Thoracic aorta (tissue), 2 donors: ENCODE data around the gene ZNF221. TPM values are rescaled to one million over a fixed set of nuclear protein-coding genes. Genes with fewer than 3 reads are reported as not detected.
A peak's percentile ranks its signal among the peaks of the same experiment; 100 is the strongest.

Experiments
- ATAC-seq: fragments of 150-250 bp; one replicate; pipeline ENCODE4 v1.8.0; 2017; ENCODE audit warnings: low read depth; ENCODE audit not compliant: insufficient number of reproducible peaks, low FRiP score
- DNase-seq: peaks from one replicate; pipeline ENCODE4 v3.0.0-alpha.2; 2020; ENCODE audit warnings: low spot score
- H3K27ac ChIP-seq, 2 donors: fragments of 200-600 bp; sonication (generic); 1 replicate in 1 of 2; 2 replicates in 1 of 2; pipeline ENCODE4 v1.5.1; 2016; ENCODE audit warnings: mild to moderate bottlenecking in 2 of 2, moderate library complexity in 2 of 2
- H3K27me3 ChIP-seq: fragments of 200-600 bp; sonication (generic); replicated peaks from 2 replicates; pipeline ENCODE4 v1.6.0; 2016; ENCODE audit warnings: mild to moderate bottlenecking; ENCODE audit not compliant: insufficient read depth
- H3K36me3 ChIP-seq: fragments of 200-600 bp; sonication (generic); one replicate; pipeline ENCODE4 v1.5.1; 2016
- H3K4me1 ChIP-seq, 2 donors: fragments of 200-600 bp; sonication (generic); 1 replicate in 1 of 2; 2 replicates in 1 of 2; pipeline versions ENCODE4 v1.5.1 to v1.6.0; 2016; ENCODE audit warnings: low read depth in 2 of 2, mild to moderate bottlenecking in 1 of 2; ENCODE audit not compliant: control insufficient read depth in 1 of 2
- H3K4me3 ChIP-seq: fragments of 200-600 bp; sonication (generic); 2 replicates; pipeline ENCODE4 v1.5.1; 2016; ENCODE audit warnings: mild to moderate bottlenecking
- H3K9me3 ChIP-seq: fragments of 200-600 bp; sonication (generic); 2 replicates; pipeline ENCODE4 v1.5.1; 2016
- CTCF ChIP-seq: fragments of 200-600 bp; sonication (generic); IDR thresholded peaks from one replicate; pipeline ENCODE4 v1.5.1; 2019; ENCODE audit warnings: antibody characterized with exemption
- total RNA-seq, 2 donors: library from RNA; depleted of rRNA; stranded (reverse); fragments of >200 nt; gene quantifications; one replicate each; pipeline versions ENCODE4 v1.1.0 to v1.2.3, GENCODE V29; 2016

ZNF221 gene
- total RNA-seq, 2 donors from 2014 or later, result 5.8 to 11.9 TPM

DNA sequence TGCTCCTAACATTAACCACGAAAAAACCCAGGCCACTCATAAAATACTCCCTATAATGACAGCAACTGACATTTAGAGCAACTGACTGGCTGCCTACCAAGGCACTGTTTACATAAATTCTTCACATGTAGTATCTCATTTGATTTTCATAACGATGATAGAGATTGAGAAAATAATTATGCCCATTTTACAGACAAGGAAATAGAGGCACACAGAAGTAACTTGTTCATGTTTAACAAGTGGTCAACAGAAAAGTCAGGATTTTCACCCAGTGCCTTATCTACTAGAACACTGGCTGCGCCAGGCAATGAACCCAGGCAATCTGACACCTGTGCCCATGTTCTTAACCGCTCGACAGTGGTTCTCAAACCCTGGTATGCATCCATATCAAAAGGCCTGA, 22.2 kb upstream of the ZNF221 start:
- Histone ChIP-seq H3K27me3 (no peaks in the 10 kb centered on the region), H3K9me3 (no peaks in the 10 kb centered on the region), H3K4me3 (no peak overlapping the region), H3K27ac (no peak overlapping the region), H3K36me3 (peaks cover 77% of the 10 kb centered on the region), H3K4me1 (peaks cover 8 to 9% of the 10 kb centered on the region in 2 donors)
- no peak for TF ChIP-seq CTCF
- no peak for ATAC-seq
- no peak for DNase-seq

GRCh38 chr19:43934055-43934984, 16.7 kb upstream of the ZNF221 start:
- H3K36me3 ChIP-seq, result peaks cover 27% of the 10 kb centered on the region
- no peaks in the 10 kb centered on the region for H3K27me3 ChIP-seq
- no peak for TF ChIP-seq CTCF
- ATAC-seq (no peak), DNase-seq (no peak)
- peak overlapping the region; percentile 88 for H3K4me3 ChIP-seq
- peak overlapping the region; percentile 75 to 83 for H3K27ac ChIP-seq
- H3K9me3 ChIP-seq, result no peaks in the 10 kb centered on the region
- H3K4me1 ChIP-seq, result peaks cover 14 to 16% of the 10 kb centered on the region in 2 donors

DNA sequence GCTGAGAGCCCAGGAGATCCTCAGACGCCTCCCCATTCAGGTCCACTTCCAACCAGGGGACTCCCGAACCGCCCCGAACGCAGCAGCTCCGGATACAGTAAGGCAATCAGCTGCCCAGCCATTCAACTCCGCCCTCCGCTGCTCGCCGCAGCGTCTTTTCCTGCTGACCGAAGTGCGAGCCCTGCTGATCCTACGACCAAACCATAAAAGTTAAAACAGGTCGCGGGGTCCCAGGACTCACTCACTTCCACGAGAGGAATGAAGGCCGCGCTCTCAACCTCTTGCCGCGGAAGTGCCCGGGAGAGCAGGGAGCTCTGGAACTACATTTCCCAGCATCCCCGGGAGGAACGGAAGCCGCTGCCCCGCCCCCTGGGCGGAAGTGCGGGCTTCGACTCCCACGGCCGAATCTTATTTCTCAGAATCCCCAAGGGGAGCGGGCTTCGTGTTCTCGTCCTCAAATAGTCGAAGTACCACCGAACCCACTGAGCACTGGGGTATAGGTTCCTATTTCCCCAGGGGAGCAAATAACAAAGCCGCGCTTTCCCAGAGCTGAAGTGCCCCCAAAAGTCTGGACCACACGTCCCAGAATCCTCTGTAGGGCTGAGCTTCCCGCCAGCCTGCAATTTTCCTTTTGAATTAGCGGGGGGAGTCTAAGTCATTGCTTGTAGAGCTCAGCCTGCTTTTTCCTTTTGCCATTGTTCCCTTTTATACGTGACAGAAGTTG, 15.9 kb upstream of the ZNF221 start, which contains the start of gene ZNF45:
Gene ZNF45, minus strand, starts transcription at position 298 of the 724 bp plus-strand sequence. CDS start 13,097 bp downstream, outside the sequence.
- Histone ChIP-seq H3K4me3 (peak within 1 kb of the TSS; percentile 88), H3K36me3 (peaks cover 19% of the 10 kb centered on the region), H3K27ac (peak within 1 kb of the TSS; percentile 75 to 83), H3K9me3 (no peaks in the 10 kb centered on the region), H3K27me3 (no peaks in the 10 kb centered on the region), H3K4me1 (peaks cover 14 to 16% of the 10 kb centered on the region in 2 donors)
- DNase-seq, result peak; percentile 78
- TF ChIP-seq CTCF, result no peak
- peak; percentile 95 for ATAC-seq

GRCh38 chr19:43936188-43936587, 14.8 kb upstream of the ZNF221 start:
- ATAC-seq (no peak), DNase-seq (no peak)
- H3K4me1 ChIP-seq, result peaks cover 14 to 16% of the 10 kb centered on the region in 2 donors
- H3K4me3 ChIP-seq, result no peak overlapping the region
- no peaks in the 10 kb centered on the region for H3K27me3 ChIP-seq
- no peak overlapping the region for H3K27ac ChIP-seq
- TF ChIP-seq CTCF, result no peak
- H3K36me3 ChIP-seq, result peaks cover 10% of the 10 kb centered on the region
- H3K9me3 ChIP-seq, result no peaks in the 10 kb centered on the region
